ENCODE measurements around the gene GMPS. TPM values are rescaled to one million over a fixed set of nuclear protein-coding genes. Genes with fewer than 3 reads are reported as not detected.

Gene GMPS
- total RNA-seq = 42.2 and 50.8 TPM in 2 replicates

DNA sequence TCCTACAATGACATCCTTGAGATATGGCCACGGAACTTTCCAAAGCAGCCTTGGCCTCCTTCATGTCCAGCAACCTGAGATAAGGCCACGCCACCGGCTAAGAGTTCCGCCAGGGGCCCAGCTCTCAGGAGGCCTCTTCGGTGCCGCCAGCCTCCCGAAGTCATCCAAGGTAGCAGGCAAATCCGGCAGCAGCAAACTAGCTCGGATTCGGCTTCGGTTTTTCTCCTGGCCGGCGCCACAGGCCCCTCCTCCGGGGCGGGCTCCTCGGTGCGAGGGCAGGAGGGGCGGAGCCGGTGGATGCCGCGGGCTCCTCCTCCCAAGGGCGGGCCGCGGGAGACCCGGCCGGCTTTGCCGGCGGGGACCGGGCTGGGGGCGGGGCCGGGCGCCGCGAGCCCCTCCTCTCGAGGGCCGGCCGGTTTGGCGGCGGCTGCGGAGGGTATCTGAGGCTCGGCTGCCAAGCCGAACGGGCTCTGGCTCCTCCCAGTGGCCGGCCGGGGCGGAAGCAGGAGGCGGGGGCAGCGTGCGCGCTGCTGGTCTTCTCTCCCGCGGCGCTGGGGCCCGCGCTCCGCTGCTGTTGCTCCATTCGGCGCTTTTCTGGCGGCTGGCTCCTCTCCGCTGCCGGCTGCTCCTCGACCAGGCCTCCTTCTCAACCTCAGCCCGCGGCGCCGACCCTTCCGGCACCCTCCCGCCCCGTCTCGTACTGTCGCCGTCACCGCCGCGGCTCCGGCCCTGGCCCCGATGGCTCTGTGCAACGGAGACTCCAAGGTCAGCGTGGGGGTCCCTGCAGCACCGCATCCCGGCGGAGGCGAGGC lies at the start of gene GMPS:
Gene GMPS, plus strand, starts transcription at position 518 of the 812 bp plus-strand sequence. Its CDS starts 221 bp downstream, at position 739.

DNA sequence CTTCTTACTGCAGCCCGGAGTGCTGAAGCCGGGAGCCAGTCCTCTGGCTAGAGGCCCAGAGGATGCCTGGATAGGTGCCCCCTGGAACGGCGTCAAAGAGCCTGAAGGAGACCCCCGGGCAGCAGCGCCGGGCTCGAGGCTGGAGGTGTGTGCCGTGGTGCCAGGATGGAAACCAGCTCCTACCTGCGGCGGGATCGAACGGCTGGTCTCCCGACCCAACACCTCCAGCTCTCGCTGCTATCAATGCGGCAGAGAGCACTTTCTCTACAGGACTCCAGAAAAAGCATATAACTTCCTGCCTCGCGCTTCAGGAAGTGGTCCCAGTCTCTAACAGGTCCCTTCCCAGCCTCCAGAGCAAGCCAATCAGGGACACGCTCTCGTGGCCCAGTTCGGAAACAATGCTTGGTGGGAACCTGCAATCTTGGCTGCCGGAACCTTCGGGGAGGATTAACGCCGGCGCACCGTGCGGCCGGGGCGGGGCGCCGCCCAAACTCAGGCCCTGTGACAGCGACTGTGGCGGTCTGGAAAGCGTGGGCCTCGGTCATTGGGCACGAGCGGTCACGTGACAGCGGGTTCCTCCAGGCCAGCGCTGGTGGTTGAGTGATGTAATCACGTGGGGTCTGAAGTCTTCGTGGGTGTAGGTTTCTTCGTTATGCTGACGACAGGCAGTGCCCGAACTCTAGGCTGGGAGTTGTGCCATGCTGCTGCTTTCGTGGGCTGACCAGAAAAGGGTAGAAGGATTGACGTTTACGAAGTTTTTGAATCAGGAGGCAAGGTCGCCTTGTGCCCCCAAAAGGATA lies 16.1 kb upstream of the GMPS start, which contains the start of gene SLC33A1:
Gene SLC33A1, minus strand, starts transcription at position 287 of the 800 bp plus-strand sequence. CDS start 430 bp downstream, outside the sequence.

Other genes starting within 250 kb of the GMPS start
- gene PLCH1, start 125.6 kb upstream of the GMPS start, total RNA-seq = under 0.01 TPM in 2 replicates
- gene C3orf33, start 64.4 kb upstream of the GMPS start, total RNA-seq = 2.3 and 4.1 TPM in 2 replicates
- 28.9 and 38.6 TPM in 2 replicates for gene SLC33A1, start 16.2 kb upstream of the GMPS start, total RNA-seq
- gene KCNAB1, start 249.9 kb downstream of the GMPS start, total RNA-seq = 0.32 and 2.0 TPM in 2 replicates